HG03045 (cell line): Measurements from ENCODE around the gene BDP1.
"Not testable (repeated sequence)": the region's sequence is repeated elsewhere in the genome, so short reads cannot be mapped to it uniquely, and the experiment has no call there.

ENCODE experiments used
- ATAC-seq: cut with Tn5 transposase; IDR thresholded peaks from one replicate; pipeline ENCODE4 v1.9.1; 2021; ENCODE audit warnings: mild to moderate bottlenecking, moderate library complexity; ENCODE audit not compliant: unreplicated experiment

The BDP1 gene

DNA sequence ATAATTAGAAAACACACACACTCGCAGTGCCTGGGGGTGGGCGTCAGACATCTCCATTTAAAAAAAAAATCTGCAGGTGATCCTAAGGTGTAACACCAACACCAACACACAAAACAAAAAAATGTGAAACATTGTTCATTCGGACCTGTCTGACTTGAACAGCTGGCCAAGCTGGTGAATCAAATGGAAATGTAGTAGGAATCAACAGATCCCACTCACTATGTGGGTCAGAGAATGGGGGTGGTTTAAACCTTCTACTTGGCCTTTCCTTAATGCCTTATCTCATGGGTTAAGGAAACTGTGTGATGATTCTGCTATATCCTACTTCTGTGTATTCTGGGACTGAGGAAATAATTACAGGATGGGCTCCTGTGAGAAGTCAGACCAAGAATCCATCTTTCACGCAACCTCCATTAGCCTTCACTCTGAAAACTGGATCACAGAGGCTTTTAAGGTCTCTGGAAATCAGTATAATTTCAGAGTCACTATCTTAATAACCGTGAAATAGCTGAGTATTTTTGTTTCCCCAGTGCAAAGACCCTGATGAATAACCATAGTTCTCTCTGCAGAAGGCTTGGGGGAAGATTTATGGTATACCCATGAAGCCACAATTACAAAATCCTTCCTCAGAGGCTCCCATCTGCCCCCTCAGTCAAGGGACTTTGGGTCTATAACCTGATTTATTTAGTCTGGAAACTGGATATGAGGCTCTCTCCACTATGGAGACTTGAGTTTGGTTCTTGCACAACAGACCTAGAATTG, 114.5 kb downstream of the BDP1 start:
- ATAC-seq: no peak

DNA sequence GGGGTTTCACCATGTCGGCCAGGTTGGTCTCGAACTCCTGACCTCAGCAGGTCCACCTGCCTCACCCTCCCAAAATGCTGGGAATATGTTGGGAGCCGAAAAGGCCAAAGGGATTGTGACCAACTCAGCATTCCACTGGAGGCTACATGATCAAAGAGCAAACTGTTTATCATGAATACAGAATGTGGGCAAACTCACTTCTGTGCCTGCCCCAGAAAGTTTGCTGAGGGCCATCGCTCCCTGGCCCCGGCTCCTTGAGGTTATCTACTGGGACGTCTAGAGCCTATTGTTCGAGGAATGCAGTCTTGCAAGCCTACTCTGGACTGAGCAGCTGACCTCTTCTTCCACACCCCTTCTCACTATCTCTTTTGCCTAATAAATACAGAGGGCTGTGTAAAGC, 116.4 kb downstream of the BDP1 start:
- not testable (repeated sequence) for ATAC-seq

GRCh38 chr5:71573591-71573990, 118.1 kb downstream of the BDP1 start:
- no peak for ATAC-seq

- not testable (repeated sequence) for ATAC-seq
Measured at GRCh38 chr5:71575588-71575987, 120.1 kb downstream of the BDP1 start.

DNA sequence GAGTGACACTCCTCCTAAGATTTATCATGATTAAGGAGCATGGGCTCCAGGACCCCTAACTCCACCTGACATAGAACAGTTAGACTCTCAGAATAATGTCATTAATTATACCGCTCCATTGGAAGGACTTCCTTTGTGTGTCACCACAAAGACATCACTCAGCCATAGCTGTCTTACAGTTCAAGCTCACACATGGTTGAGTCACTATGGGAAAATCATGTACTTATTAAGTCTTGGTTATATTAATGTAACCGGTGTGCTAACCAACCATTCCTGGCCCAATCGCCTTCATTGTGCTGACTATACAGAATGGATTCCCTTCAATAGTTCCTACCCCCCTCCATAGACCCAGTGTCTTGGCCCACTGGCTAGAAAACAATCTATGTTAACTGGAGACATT, 120.8 kb downstream of the BDP1 start:
- no peak for ATAC-seq

DNA sequence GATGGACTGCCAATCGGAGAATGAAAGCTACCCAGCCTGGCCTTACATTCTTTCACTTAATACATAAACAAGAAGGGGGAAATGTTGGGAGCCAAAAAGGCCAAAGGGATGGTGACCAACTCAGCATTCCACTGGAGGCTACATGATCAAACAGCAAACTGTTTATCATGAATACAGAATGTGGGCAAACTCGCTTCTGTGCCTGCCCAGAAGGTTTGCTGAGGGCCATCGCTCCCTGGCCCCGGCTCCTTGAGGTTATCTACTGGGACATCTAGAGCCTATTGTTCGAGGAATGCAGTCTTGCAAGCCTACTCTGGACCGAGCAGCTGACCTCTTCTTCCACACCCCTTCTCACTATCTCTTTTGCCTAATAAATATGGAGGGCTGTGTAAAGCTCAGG, 122.4 kb downstream of the BDP1 start:
- ATAC-seq: not testable (repeated sequence)

DNA sequence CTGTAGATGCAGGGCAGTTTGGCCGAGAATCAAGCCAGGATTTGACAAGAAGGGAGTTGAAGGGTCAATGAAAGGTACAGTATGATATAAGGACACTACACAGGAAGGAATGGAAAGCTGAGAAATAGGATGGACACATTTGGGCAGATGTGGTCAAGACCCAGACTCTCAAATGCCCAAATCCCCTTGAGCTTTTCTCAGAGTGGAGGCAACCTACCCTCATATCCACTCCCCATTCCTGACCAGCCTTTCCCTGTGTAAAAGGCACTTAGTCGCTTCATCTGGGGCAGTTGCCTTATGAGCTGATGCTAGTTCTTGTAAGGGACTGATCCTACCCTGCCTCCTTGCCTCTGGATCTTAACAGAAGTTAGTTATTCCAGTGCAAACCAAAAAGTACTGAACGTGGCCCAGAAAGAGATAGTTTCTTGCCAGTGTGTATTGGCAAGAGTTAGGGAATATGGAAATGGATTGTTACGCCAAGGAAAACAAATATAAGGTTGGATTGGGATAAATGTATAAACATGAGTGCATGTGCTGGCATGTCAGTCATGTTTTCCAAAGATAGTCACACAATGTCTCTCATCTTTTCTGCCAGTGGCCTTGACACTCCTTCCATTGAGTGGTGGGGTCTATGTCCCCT, 127.6 kb downstream of the BDP1 start:
- ATAC-seq: no peak

- peak; percentile 11 for ATAC-seq
Measured at GRCh38 chr5:71586052-71586940, 130.8 kb downstream of the BDP1 start.

- peak; percentile 98 for ATAC-seq
Measured at GRCh38 chr5:71586941-71587765, 131.7 kb downstream of the BDP1 start, which contains the start of gene MCCC2. Gene MCCC2 (plus strand): TSS chr5:71587340. CDS start chr5:71587426, 86 bp downstream.

DNA sequence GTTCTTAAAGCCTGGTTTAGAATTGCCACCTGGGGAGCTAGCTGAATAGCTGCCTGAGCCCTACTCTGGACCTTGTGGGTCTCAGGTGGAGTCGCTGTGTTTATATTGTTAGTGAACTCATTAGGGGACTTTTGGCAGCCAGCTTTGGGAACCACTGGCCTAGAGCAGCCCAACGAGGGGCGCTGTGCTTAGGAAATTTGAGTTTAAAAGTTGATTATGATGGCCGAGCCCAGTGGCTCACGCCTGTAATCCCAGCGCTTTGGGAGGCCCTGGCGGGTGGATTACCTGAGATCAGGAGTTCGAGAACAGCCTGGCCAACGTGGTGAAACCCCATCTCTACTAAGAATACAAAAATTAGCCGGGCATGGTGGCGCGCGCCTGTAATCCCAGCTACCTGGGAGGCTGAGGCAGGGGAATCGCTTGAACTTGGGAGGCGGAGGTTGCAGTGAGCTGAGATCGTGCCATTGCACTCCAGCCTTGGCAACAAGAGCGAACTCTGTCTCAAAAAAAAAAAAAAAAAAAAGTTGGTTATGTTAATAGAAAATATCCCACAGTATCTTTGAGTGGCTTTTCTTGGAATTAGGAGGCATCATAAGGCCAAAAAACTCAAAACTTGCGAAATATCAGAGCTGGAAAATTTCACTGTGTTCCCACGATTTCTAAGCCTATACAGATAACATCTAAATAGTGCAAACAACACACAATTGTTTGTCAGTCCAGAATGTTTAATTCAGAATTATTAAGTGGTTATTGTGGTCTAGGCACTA, 132.5 kb downstream of the BDP1 start:
- peak; percentile 5 for ATAC-seq

GRCh38 chr5:71588533-71588885, 133.1 kb downstream of the BDP1 start:
- ATAC-seq: no peak

DNA sequence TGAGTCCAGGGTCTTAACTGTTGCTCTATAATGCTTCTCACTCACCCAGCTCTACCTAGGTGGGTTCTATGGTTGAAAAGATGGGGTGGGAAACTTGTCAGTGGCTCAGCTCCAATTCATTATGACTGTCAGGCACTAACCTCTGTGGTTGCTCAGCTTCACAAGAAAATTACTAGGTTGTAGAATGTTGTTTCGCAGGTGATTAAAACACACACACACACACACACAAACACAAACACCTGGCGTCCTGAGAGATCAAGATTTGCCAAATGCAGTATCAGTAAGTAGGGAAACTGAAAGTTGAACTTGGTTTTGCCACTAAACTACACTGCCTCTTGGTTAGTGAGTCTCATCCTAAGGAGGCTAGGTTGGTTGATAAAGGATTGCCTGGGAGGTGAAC, 134.5 kb downstream of the BDP1 start:
- no peak for ATAC-seq

DNA sequence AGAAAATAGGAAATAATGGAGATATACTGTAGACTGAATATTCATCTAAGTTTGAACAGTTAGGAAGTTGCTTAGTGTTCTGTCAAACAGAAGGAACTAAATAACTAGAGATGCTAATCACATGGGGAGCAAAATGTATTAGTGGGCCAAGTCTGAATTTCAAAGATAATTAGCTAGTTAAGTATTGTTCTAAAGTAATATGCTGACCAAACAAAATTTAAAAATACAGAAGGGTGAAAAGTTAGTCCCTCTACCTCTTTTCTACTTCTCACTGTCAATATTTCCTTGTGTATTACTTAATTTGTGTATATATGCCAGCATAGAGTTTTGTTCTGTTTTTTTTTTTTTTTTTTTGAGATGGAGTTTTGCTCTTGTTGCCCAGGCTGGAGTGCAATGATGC, 135.6 kb downstream of the BDP1 start:
- ATAC-seq: no peak

DNA sequence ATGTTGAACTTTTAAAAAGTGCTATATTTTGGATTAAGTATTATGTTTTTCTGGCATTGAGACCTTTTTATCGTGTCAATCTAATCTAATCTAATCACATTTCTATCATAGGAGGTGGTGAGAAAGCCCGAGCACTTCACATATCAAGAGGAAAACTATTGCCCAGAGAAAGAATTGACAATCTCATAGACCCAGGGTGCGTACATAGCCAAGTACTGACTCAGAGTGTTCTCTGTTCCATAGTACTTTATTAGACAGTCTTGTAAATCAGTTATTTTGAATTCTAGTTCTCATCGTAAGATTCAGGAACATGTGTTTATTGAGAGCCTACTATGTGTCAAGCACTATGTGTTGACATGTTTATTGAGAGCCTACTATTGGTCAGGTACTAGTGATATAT, 140.7 kb downstream of the BDP1 start:
- no peak for ATAC-seq

DNA sequence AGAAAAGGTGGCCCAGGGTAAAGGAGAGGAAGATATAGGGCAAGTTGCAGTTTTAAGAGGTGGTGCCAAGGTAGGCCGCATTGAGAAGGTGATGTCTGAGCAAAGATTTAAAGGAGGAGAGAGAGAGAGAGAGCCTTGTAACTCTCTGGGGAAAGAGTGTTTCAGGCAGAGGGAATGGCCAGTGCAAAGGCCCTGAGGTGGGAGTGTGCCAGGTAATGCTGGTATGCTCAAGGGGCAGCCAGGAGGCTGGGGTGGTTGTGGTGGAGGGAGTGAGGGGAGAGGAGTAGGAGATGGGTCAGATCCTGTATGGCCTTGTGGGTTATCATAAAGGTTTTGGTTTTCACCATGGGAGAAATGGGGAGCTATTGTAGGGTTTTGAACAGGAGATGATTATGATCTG, 141.6 kb downstream of the BDP1 start:
- ATAC-seq: no peak

DNA sequence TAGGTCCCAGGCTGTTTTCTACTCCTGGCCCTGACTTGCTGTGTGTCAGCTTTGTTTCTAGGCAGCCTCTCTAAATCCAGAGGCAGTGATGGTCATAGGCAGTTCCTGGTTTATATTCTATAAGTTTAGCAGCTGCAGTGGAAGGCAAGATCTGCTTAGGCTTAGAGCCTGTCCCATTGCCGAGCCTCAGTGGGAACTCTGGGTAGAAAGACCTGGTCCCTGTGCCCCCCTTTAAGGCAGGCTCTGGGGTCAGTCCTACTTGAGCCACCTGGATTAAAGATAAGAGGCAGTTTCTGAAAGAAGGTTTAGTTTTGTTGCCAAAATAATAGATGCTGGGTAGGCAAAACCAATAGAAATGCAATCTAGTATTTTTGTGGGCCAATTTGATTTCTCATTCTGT, 145.3 kb downstream of the BDP1 start:
- no peak for ATAC-seq

DNA sequence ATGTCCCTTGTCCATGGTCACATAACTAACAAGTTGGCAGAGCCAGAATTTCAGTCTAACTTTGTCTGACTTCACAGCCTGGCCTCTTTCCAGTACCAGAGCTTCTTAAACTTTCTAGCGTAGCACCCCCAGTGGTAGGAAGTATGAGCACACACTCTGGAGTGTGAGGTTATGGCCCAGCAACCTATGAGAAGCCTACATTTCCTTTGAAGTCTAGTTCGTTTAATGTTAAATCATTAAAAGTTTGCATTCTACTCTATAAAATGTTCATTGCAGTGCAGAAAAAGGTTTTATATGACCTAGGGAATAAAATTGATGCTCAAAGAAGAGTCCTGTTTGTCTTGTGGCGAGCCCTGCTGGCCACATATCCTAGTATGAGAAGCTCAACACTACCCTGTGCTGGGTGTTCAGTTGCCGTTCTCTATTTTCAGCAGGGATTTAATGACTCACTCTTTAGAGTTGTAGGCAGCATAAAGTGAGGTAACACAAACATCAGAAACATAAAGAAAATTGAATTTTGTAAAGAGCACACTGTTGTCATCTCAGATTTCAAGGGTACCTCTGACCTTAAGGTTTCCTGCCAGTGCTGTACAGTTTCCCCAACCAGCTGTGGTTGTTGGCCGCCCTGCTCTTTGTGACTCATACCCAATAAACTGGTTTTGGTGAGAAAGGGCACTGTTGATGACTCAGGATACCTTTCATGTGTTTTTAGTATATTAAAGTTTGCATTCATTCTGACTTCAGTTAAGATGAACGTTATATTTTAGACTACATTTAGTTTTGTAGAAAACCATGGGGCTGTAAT, 146.0 kb downstream of the BDP1 start:
- ATAC-seq: peak; percentile 88

GRCh38 chr5:71609916-71610315, 154.5 kb downstream of the BDP1 start:
- not testable (repeated sequence) for ATAC-seq

- ATAC-seq: no peak
Measured at GRCh38 chr5:71615809-71616208, 160.4 kb downstream of the BDP1 start.
